GM23338 (cell line): ENCODE results near the gene ANKRD23. TPM values are rescaled to one million over a fixed set of nuclear protein-coding genes. Genes with fewer than 3 reads are reported as not detected.

ENCODE experiments used
- ATAC-seq: fragments of 200-7000 bp; cut with Tn5 transposase; 3 replicates; pipeline ENCODE4 v1.9.1; 2020
- DNase-seq: peaks from one replicate; pipeline ENCODE4 v3.0.0-alpha.2; 2015; ENCODE audit warnings: low spot score
- H2AFZ ChIP-seq: fragments of 200-600 bp; sonication (generic); 2 replicates; pipeline ENCODE4 v1.8.0; 2016; ENCODE audit warnings: antibody characterized with exemption, mild to moderate bottlenecking, moderate library complexity
- H3F3A ChIP-seq: fragments of 200-600 bp; sonication (generic); replicated peaks from 2 replicates; pipeline ENCODE4 v1.8.0; 2017; ENCODE audit warnings: antibody characterized with exemption, mixed run types, low read depth
- H3K27ac ChIP-seq: fragments of 200-600 bp; sonication (generic); 2 replicates; pipeline ENCODE4 v1.6.1; 2016; ENCODE audit warnings: low read depth
- H3K27me3 ChIP-seq: fragments of 200-600 bp; sonication (generic); 2 replicates; pipeline ENCODE4 v1.8.0; 2016; ENCODE audit warnings: mild to moderate bottlenecking, mixed run types, moderate library complexity; ENCODE audit not compliant: insufficient read depth
- H3K36me3 ChIP-seq: fragments of 200-600 bp; sonication (generic); 2 replicates; pipeline ENCODE4 v1.8.0; 2016; ENCODE audit warnings: mild to moderate bottlenecking; ENCODE audit not compliant: insufficient read depth
- H3K4me1 ChIP-seq: fragments of 200-600 bp; sonication (generic); 2 replicates; pipeline ENCODE4 v1.8.0; 2016; ENCODE audit warnings: mild to moderate bottlenecking, moderate library complexity; ENCODE audit not compliant: insufficient read depth
- H3K4me2 ChIP-seq: fragments of 200-600 bp; sonication (generic); 2 replicates; pipeline ENCODE4 v1.7.1; 2017; ENCODE audit warnings: mixed run types
- H3K4me3 ChIP-seq: fragments of 200-600 bp; sonication (generic); 2 replicates; pipeline ENCODE4 v1.6.1; 2016; ENCODE audit warnings: mixed run types
- H3K79me2 ChIP-seq: fragments of 200-600 bp; sonication (generic); replicated peaks from 2 replicates; pipeline ENCODE4 v1.8.0; 2017; ENCODE audit warnings: mild to moderate bottlenecking; ENCODE audit not compliant: insufficient read depth
- H3K9me2 ChIP-seq: fragments of 200-600 bp; sonication (generic); 2 replicates; pipeline ENCODE4 v1.8.0; 2017; ENCODE audit not compliant: insufficient read depth
- H4K20me1 ChIP-seq: fragments of 200-600 bp; sonication (generic); replicated peaks from 2 replicates; pipeline ENCODE4 v1.8.0; 2017; ENCODE audit warnings: mild to moderate bottlenecking; ENCODE audit not compliant: insufficient read depth
- H3K27ac Mint-ChIP-seq: 2 replicates; pipeline ENCODE4 v1.8.0; 2020; ENCODE audit warnings: inconsistent platforms, mild to moderate bottlenecking, moderate library complexity, mixed read lengths
- H3K27me3 Mint-ChIP-seq: 3 replicates; pipeline ENCODE4 v1.8.0; 2022; ENCODE audit warnings: low read depth, mild to moderate bottlenecking, moderate library complexity, mixed read lengths, inconsistent platforms; ENCODE audit not compliant: insufficient read depth, poor library complexity
- H3K36me3 Mint-ChIP-seq: 3 replicates; pipeline ENCODE4 v1.8.0; 2021; ENCODE audit warnings: low read depth, mild to moderate bottlenecking, inconsistent platforms, moderate library complexity, mixed read lengths
- H3K4me1 Mint-ChIP-seq: 3 replicates; pipeline ENCODE4 v1.8.0; 2020; ENCODE audit warnings: mild to moderate bottlenecking, inconsistent platforms, mixed read lengths
- H3K4me3 Mint-ChIP-seq: 3 replicates; pipeline ENCODE4 v1.8.0; 2021; ENCODE audit warnings: moderate library complexity, mild to moderate bottlenecking, inconsistent platforms, mixed read lengths
- H3K9me3 Mint-ChIP-seq: 3 replicates; pipeline ENCODE4 v1.8.0; 2020; ENCODE audit warnings: moderate library complexity, mild to moderate bottlenecking, inconsistent platforms, mixed read lengths
- CREB1 ChIP-seq: fragments of 250-450 bp; sonication (Bioruptor Pico); IDR thresholded peaks from 2 replicates; pipeline ENCODE4 v1.5.0; 2020; ENCODE audit warnings: low read depth, mild to moderate bottlenecking, moderate library complexity
- CTCF ChIP-seq, 2 experiments: fragments of 200-600 bp in 1 of 2; sonication (generic) in 1 of 2; conservative IDR thresholded peaks; 2 replicates each; pipeline versions ENCODE4 v1.5.1 to v1.6.1; 2016 to 2017; ENCODE audit warnings: antibody characterized with exemption in 2 of 2, low read depth in 2 of 2, mild to moderate bottlenecking in 2 of 2, moderate library complexity in 1 of 2
- ETS1 ChIP-seq: IDR thresholded peaks from 2 replicates; pipeline ENCODE4 v1.6.1; 2016; ENCODE audit warnings: antibody characterized with exemption
- EZH2 ChIP-seq: fragments of 200-600 bp; sonication (generic); IDR thresholded peaks from one replicate; pipeline ENCODE4 v1.8.0; 2017; ENCODE audit warnings: antibody characterized with exemption, mild to moderate bottlenecking, low read depth; ENCODE audit not compliant: unreplicated experiment
- EZH2phosphoT487 ChIP-seq: fragments of 200-600 bp; sonication (generic); IDR thresholded peaks from one replicate; pipeline ENCODE4 v1.8.1; 2018; ENCODE audit warnings: antibody characterized with exemption; ENCODE audit not compliant: unreplicated experiment
- JUNB ChIP-seq: IDR thresholded peaks from one replicate; pipeline ENCODE4 v1.6.1; 2016; ENCODE audit warnings: antibody characterized with exemption; ENCODE audit not compliant: unreplicated experiment
- NANOG ChIP-seq: IDR thresholded peaks from 2 replicates; pipeline ENCODE4 v1.6.1; 2016; ENCODE audit warnings: antibody characterized with exemption, borderline replicate concordance
- POLR2AphosphoS5 ChIP-seq: IDR thresholded peaks from 2 replicates; pipeline ENCODE4 v1.6.1; 2016; ENCODE audit warnings: antibody characterized with exemption, low read depth
- STAT1 ChIP-seq: IDR thresholded peaks from one replicate; pipeline ENCODE4 v1.6.1; 2016; ENCODE audit warnings: antibody characterized with exemption; ENCODE audit not compliant: unreplicated experiment
- ZNF114 ChIP-seq: fragments of 250-450 bp; sonication (Bioruptor Pico); IDR thresholded peaks from 2 replicates; pipeline ENCODE4 v1.5.0; 2020; ENCODE audit warnings: mild to moderate bottlenecking, moderate library complexity
- ZNF331 ChIP-seq: fragments of 250-450 bp; sonication (Bioruptor Pico); IDR thresholded peaks from 2 replicates; pipeline ENCODE4 v1.5.0; 2020; ENCODE audit warnings: low read depth, mild to moderate bottlenecking, moderate library complexity
- polyA plus RNA-seq: library from polyadenylated mRNA; unstranded; fragments of >200 nt; fragmentation: Nextera tagmentation; extraction: Ambion mirVana; gene quantifications from 2 replicates; pipeline ENCODE4 v1.2.1, GENCODE V29; 2016
- total RNA-seq: library from RNA; depleted of rRNA; stranded (reverse); fragments of >200 nt; shearing (Covaris generic); gene quantifications from 2 replicates; pipeline ENCODE4 v1.2.3, GENCODE V29; 2014
- TF ChIP-seq, protein P1 (sequence below): fragments of 250-450 bp; sonication (Bioruptor Pico); IDR thresholded peaks from 2 replicates; pipeline ENCODE4 v1.5.0; 2020; ENCODE audit warnings: mild to moderate bottlenecking, moderate library complexity
- TF ChIP-seq, protein P2 (sequence below): IDR thresholded peaks from one replicate; pipeline ENCODE4 v1.6.1; 2018; ENCODE audit warnings: antibody characterized with exemption; ENCODE audit not compliant: unreplicated experiment

Gene ANKRD23
- total and polyA plus RNA-seq, 2 experiments from 2014 or later, result 4.0 to 5.0 TPM

DNA sequence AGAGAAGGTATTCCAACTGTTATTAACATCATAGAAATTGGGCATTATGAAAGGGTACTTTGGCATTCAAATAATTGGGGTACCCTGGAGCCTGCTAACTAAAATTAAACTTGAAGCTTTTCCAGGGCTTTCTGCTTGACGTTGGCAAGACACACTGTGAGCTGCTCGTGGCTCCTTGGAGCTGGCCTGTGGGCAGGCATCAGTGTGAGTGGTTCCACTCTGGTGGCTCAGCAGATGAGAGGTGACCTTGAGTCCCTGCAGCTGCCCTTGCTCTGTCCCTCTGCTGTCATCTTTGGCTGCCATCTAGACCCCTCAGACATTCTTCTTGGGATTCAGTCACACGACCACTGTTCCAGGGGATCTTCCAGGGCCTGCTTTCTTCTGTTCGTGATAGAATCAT lies 21.0 kb downstream of the ANKRD23 start:
- Mint-ChIP-seq H3K36me3 (peaks cover 68% of the 10 kb centered on the region), H3K4me1 (peaks cover 36% of the 10 kb centered on the region), H3K27ac (peak overlapping the region; percentile 81; the same call in 1 of the 2 replicates), H3K4me3 (no peak overlapping the region), H3K27me3 (peaks cover 11% of the 10 kb centered on the region), H3K9me3 (no peaks in the 10 kb centered on the region)
- Histone ChIP-seq H3K4me3 (no peak overlapping the region), H4K20me1 (peaks cover 45% of the 10 kb centered on the region), H3K36me3 (no peaks in the 10 kb centered on the region; the same call in 1 of the 2 replicates), H2AFZ (no peak overlapping the region), H3F3A (no peaks in the 10 kb centered on the region), H3K27me3 (no peaks in the 10 kb centered on the region), H3K9me2 (no peaks in the 10 kb centered on the region), H3K4me1 (peaks cover 10% of the 10 kb centered on the region), H3K4me2 (no peak overlapping the region), H3K79me2 (peaks cover 70% of the 10 kb centered on the region), H3K27ac (0 out of 2 replicates have a peak overlapping the region, but pooled peaks have one; percentile 39)
- no peak for DNase-seq
- TF ChIP-seq CTCF (conservative IDR thresholded peaks at IDR 0.05; ENCODE audit: low read depth in 2 of 2) (no peak), NANOG (no peak), POLR2AphosphoS5 (no peak), STAT1 (no peak), CREB1 (CRISPR knock-in tag) (no peak), EZH2 (no peak), ZNF114 (CRISPR knock-in tag) (no peak), EZH2phosphoT487 (no peak), ZNF331 (CRISPR knock-in tag) (no peak), JUNB (no peak), ETS1 (no peak)
- TF ChIP-seq, protein P1, sequence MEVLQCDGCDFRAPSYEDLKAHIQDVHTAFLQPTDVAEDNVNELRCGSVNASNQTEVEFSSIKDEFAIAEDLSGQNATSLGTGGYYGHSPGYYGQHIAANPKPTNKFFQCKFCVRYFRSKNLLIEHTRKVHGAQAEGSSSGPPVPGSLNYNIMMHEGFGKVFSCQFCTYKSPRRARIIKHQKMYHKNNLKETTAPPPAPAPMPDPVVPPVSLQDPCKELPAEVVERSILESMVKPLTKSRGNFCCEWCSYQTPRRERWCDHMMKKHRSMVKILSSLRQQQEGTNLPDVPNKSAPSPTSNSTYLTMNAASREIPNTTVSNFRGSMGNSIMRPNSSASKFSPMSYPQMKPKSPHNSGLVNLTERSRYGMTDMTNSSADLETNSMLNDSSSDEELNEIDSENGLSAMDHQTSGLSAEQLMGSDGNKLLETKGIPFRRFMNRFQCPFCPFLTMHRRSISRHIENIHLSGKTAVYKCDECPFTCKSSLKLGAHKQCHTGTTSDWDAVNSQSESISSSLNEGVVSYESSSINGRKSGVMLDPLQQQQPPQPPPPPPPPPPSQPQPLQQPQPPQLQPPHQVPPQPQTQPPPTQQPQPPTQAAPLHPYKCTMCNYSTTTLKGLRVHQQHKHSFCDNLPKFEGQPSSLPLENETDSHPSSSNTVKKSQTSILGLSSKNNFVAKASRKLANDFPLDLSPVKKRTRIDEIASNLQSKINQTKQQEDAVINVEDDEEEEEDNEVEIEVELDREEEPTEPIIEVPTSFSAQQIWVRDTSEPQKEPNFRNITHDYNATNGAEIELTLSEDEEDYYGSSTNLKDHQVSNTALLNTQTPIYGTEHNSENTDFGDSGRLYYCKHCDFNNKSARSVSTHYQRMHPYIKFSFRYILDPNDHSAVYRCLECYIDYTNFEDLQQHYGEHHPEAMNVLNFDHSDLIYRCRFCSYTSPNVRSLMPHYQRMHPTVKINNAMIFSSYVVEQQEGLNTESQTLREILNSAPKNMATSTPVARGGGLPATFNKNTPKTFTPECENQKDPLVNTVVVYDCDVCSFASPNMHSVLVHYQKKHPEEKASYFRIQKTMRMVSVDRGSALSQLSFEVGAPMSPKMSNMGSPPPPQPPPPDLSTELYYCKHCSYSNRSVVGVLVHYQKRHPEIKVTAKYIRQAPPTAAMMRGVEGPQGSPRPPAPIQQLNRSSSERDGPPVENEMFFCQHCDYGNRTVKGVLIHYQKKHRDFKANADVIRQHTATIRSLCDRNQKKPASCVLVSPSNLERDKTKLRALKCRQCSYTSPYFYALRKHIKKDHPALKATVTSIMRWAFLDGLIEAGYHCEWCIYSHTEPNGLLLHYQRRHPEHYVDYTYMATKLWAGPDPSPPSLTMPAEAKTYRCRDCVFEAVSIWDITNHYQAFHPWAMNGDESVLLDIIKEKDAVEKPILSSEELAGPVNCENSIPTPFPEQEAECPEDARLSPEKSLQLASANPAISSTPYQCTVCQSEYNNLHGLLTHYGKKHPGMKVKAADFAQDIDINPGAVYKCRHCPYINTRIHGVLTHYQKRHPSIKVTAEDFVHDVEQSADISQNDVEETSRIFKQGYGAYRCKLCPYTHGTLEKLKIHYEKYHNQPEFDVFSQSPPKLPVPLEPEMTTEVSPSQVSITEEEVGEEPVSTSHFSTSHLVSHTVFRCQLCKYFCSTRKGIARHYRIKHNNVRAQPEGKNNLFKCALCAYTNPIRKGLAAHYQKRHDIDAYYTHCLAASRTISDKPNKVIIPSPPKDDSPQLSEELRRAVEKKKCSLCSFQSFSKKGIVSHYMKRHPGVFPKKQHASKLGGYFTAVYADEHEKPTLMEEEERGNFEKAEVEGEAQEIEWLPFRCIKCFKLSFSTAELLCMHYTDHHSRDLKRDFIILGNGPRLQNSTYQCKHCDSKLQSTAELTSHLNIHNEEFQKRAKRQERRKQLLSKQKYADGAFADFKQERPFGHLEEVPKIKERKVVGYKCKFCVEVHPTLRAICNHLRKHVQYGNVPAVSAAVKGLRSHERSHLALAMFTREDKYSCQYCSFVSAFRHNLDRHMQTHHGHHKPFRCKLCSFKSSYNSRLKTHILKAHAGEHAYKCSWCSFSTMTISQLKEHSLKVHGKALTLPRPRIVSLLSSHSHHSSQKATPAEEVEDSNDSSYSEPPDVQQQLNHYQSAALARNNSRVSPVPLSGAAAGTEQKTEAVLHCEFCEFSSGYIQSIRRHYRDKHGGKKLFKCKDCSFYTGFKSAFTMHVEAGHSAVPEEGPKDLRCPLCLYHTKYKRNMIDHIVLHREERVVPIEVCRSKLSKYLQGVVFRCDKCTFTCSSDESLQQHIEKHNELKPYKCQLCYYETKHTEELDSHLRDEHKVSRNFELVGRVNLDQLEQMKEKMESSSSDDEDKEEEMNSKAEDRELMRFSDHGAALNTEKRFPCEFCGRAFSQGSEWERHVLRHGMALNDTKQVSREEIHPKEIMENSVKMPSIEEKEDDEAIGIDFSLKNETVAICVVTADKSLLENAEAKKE (CRISPR knock-in tag), result no peak
- TF ChIP-seq, protein P2, sequence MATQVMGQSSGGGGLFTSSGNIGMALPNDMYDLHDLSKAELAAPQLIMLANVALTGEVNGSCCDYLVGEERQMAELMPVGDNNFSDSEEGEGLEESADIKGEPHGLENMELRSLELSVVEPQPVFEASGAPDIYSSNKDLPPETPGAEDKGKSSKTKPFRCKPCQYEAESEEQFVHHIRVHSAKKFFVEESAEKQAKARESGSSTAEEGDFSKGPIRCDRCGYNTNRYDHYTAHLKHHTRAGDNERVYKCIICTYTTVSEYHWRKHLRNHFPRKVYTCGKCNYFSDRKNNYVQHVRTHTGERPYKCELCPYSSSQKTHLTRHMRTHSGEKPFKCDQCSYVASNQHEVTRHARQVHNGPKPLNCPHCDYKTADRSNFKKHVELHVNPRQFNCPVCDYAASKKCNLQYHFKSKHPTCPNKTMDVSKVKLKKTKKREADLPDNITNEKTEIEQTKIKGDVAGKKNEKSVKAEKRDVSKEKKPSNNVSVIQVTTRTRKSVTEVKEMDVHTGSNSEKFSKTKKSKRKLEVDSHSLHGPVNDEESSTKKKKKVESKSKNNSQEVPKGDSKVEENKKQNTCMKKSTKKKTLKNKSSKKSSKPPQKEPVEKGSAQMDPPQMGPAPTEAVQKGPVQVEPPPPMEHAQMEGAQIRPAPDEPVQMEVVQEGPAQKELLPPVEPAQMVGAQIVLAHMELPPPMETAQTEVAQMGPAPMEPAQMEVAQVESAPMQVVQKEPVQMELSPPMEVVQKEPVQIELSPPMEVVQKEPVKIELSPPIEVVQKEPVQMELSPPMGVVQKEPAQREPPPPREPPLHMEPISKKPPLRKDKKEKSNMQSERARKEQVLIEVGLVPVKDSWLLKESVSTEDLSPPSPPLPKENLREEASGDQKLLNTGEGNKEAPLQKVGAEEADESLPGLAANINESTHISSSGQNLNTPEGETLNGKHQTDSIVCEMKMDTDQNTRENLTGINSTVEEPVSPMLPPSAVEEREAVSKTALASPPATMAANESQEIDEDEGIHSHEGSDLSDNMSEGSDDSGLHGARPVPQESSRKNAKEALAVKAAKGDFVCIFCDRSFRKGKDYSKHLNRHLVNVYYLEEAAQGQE, result no peak
- no peak for ATAC-seq
